GM21576 (cell line): ENCODE measurements around the gene GPC5.

Experiments
- ATAC-seq: cut with Tn5 transposase; IDR thresholded peaks from one replicate; pipeline ENCODE4 v1.9.1; 2021; ENCODE audit warnings: mild to moderate bottlenecking, moderate library complexity; ENCODE audit not compliant: unreplicated experiment

The GPC5 gene

GRCh38 chr13:91950803-91951202 is 552.4 kb downstream of the GPC5 start:
- no peak for ATAC-seq

- ATAC-seq = no peak
Observed at GRCh38 chr13:91955546-91956355, 557.3 kb downstream of the GPC5 start.

GRCh38 chr13:91960947-91961346 is 562.5 kb downstream of the GPC5 start:
- ATAC-seq = no peak

- ATAC-seq = no peak
Observed at GRCh38 chr13:91962946-91963345, 564.5 kb downstream of the GPC5 start.

GRCh38 chr13:91965511-91965910 is 567.1 kb downstream of the GPC5 start:
- ATAC-seq = no peak

GRCh38 chr13:91978571-91978970 is 580.1 kb downstream of the GPC5 start:
- no peak for ATAC-seq

GRCh38 chr13:91986761-91987483 is 588.5 kb downstream of the GPC5 start:
- ATAC-seq = no peak

- no peak for ATAC-seq
Observed at GRCh38 chr13:91988331-91988730, 589.9 kb downstream of the GPC5 start.

- ATAC-seq = no peak
Observed at GRCh38 chr13:92012787-92013186, 614.4 kb downstream of the GPC5 start.

- ATAC-seq = no peak
Observed at GRCh38 chr13:92017737-92018136, 619.3 kb downstream of the GPC5 start.

- no peak for ATAC-seq
Observed at GRCh38 chr13:92028695-92029094, 630.3 kb downstream of the GPC5 start.

- no peak for ATAC-seq
Observed at GRCh38 chr13:92029641-92030040, 631.2 kb downstream of the GPC5 start.

- ATAC-seq = no peak
Observed at GRCh38 chr13:92038905-92039304, 640.5 kb downstream of the GPC5 start.

GRCh38 chr13:92042522-92042921 is 644.1 kb downstream of the GPC5 start:
- ATAC-seq = no peak

GRCh38 chr13:92044351-92044750 is 645.9 kb downstream of the GPC5 start:
- ATAC-seq = no peak

- ATAC-seq = no peak
Observed at GRCh38 chr13:92054389-92054788, 656.0 kb downstream of the GPC5 start.

GRCh38 chr13:92074658-92075057 is 676.2 kb downstream of the GPC5 start:
- no peak for ATAC-seq

GRCh38 chr13:92097337-92097903 is 699.0 kb downstream of the GPC5 start:
- no peak for ATAC-seq

GRCh38 chr13:92101801-92102200 is 703.4 kb downstream of the GPC5 start:
- no peak for ATAC-seq

- ATAC-seq = no peak
Observed at GRCh38 chr13:92103689-92104153, 705.3 kb downstream of the GPC5 start.

GRCh38 chr13:92122186-92122853 is 723.9 kb downstream of the GPC5 start:
- ATAC-seq = no peak
